ENCODE results near the gene STX3. TPM values are rescaled to one million over a fixed set of nuclear protein-coding genes. Genes with fewer than 3 reads are reported as not detected.

Gene STX3
- total and polyA plus RNA-seq, 2 experiments from 2014 or later = 19.0 to 65.5 TPM

- no peaks in the 10 kb centered on the region for H3K27me3 ChIP-seq (ENCODE audit: insufficient read depth)
- TF ChIP-seq EZH2 (IDR thresholded peaks at IDR 0.05; ENCODE audit: low read depth, unreplicated experiment) = no peak
- TF ChIP-seq ZNF114 (CRISPR knock-in tag; IDR thresholded peaks at IDR 0.05) = no peak
- TF ChIP-seq EZH2phosphoT487 (IDR thresholded peaks at IDR 0.05; ENCODE audit: unreplicated experiment) = no peak
- TF ChIP-seq, protein P1, sequence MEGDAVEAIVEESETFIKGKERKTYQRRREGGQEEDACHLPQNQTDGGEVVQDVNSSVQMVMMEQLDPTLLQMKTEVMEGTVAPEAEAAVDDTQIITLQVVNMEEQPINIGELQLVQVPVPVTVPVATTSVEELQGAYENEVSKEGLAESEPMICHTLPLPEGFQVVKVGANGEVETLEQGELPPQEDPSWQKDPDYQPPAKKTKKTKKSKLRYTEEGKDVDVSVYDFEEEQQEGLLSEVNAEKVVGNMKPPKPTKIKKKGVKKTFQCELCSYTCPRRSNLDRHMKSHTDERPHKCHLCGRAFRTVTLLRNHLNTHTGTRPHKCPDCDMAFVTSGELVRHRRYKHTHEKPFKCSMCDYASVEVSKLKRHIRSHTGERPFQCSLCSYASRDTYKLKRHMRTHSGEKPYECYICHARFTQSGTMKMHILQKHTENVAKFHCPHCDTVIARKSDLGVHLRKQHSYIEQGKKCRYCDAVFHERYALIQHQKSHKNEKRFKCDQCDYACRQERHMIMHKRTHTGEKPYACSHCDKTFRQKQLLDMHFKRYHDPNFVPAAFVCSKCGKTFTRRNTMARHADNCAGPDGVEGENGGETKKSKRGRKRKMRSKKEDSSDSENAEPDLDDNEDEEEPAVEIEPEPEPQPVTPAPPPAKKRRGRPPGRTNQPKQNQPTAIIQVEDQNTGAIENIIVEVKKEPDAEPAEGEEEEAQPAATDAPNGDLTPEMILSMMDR (conservative IDR thresholded peaks at IDR 0.05; ENCODE audit: low read depth in 2 of 2) = no peak
- no peak for TF ChIP-seq JUNB (IDR thresholded peaks at IDR 0.05; ENCODE audit: unreplicated experiment)
- TF ChIP-seq POLR2AphosphoS5 (IDR thresholded peaks at IDR 0.05; ENCODE audit: low read depth) = no peak
- TF ChIP-seq NANOG (IDR thresholded peaks at IDR 0.05; ENCODE audit: borderline replicate concordance) = no peak
- TF ChIP-seq, protein P2, sequence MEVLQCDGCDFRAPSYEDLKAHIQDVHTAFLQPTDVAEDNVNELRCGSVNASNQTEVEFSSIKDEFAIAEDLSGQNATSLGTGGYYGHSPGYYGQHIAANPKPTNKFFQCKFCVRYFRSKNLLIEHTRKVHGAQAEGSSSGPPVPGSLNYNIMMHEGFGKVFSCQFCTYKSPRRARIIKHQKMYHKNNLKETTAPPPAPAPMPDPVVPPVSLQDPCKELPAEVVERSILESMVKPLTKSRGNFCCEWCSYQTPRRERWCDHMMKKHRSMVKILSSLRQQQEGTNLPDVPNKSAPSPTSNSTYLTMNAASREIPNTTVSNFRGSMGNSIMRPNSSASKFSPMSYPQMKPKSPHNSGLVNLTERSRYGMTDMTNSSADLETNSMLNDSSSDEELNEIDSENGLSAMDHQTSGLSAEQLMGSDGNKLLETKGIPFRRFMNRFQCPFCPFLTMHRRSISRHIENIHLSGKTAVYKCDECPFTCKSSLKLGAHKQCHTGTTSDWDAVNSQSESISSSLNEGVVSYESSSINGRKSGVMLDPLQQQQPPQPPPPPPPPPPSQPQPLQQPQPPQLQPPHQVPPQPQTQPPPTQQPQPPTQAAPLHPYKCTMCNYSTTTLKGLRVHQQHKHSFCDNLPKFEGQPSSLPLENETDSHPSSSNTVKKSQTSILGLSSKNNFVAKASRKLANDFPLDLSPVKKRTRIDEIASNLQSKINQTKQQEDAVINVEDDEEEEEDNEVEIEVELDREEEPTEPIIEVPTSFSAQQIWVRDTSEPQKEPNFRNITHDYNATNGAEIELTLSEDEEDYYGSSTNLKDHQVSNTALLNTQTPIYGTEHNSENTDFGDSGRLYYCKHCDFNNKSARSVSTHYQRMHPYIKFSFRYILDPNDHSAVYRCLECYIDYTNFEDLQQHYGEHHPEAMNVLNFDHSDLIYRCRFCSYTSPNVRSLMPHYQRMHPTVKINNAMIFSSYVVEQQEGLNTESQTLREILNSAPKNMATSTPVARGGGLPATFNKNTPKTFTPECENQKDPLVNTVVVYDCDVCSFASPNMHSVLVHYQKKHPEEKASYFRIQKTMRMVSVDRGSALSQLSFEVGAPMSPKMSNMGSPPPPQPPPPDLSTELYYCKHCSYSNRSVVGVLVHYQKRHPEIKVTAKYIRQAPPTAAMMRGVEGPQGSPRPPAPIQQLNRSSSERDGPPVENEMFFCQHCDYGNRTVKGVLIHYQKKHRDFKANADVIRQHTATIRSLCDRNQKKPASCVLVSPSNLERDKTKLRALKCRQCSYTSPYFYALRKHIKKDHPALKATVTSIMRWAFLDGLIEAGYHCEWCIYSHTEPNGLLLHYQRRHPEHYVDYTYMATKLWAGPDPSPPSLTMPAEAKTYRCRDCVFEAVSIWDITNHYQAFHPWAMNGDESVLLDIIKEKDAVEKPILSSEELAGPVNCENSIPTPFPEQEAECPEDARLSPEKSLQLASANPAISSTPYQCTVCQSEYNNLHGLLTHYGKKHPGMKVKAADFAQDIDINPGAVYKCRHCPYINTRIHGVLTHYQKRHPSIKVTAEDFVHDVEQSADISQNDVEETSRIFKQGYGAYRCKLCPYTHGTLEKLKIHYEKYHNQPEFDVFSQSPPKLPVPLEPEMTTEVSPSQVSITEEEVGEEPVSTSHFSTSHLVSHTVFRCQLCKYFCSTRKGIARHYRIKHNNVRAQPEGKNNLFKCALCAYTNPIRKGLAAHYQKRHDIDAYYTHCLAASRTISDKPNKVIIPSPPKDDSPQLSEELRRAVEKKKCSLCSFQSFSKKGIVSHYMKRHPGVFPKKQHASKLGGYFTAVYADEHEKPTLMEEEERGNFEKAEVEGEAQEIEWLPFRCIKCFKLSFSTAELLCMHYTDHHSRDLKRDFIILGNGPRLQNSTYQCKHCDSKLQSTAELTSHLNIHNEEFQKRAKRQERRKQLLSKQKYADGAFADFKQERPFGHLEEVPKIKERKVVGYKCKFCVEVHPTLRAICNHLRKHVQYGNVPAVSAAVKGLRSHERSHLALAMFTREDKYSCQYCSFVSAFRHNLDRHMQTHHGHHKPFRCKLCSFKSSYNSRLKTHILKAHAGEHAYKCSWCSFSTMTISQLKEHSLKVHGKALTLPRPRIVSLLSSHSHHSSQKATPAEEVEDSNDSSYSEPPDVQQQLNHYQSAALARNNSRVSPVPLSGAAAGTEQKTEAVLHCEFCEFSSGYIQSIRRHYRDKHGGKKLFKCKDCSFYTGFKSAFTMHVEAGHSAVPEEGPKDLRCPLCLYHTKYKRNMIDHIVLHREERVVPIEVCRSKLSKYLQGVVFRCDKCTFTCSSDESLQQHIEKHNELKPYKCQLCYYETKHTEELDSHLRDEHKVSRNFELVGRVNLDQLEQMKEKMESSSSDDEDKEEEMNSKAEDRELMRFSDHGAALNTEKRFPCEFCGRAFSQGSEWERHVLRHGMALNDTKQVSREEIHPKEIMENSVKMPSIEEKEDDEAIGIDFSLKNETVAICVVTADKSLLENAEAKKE (CRISPR knock-in tag; IDR thresholded peaks at IDR 0.05) = no peak
- no peak for TF ChIP-seq STAT1 (IDR thresholded peaks at IDR 0.05; ENCODE audit: unreplicated experiment)
- TF ChIP-seq, protein P3, sequence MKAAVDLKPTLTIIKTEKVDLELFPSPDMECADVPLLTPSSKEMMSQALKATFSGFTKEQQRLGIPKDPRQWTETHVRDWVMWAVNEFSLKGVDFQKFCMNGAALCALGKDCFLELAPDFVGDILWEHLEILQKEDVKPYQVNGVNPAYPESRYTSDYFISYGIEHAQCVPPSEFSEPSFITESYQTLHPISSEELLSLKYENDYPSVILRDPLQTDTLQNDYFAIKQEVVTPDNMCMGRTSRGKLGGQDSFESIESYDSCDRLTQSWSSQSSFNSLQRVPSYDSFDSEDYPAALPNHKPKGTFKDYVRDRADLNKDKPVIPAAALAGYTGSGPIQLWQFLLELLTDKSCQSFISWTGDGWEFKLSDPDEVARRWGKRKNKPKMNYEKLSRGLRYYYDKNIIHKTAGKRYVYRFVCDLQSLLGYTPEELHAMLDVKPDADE (IDR thresholded peaks at IDR 0.05) = no peak
- TF ChIP-seq ZNF331 (CRISPR knock-in tag; IDR thresholded peaks at IDR 0.05; ENCODE audit: low read depth) = no peak
- TF ChIP-seq, protein P4, sequence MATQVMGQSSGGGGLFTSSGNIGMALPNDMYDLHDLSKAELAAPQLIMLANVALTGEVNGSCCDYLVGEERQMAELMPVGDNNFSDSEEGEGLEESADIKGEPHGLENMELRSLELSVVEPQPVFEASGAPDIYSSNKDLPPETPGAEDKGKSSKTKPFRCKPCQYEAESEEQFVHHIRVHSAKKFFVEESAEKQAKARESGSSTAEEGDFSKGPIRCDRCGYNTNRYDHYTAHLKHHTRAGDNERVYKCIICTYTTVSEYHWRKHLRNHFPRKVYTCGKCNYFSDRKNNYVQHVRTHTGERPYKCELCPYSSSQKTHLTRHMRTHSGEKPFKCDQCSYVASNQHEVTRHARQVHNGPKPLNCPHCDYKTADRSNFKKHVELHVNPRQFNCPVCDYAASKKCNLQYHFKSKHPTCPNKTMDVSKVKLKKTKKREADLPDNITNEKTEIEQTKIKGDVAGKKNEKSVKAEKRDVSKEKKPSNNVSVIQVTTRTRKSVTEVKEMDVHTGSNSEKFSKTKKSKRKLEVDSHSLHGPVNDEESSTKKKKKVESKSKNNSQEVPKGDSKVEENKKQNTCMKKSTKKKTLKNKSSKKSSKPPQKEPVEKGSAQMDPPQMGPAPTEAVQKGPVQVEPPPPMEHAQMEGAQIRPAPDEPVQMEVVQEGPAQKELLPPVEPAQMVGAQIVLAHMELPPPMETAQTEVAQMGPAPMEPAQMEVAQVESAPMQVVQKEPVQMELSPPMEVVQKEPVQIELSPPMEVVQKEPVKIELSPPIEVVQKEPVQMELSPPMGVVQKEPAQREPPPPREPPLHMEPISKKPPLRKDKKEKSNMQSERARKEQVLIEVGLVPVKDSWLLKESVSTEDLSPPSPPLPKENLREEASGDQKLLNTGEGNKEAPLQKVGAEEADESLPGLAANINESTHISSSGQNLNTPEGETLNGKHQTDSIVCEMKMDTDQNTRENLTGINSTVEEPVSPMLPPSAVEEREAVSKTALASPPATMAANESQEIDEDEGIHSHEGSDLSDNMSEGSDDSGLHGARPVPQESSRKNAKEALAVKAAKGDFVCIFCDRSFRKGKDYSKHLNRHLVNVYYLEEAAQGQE (IDR thresholded peaks at IDR 0.05; ENCODE audit: unreplicated experiment) = no peak
- TF ChIP-seq CREB1 (CRISPR knock-in tag; IDR thresholded peaks at IDR 0.05; ENCODE audit: low read depth) = no peak
- Mint-ChIP-seq H3K27me3 (ENCODE audit: insufficient read depth, low read depth, poor library complexity) (peaks cover 2% of the 10 kb centered on the region), H3K9me3 (no peaks in the 10 kb centered on the region), H3K27ac (no peak overlapping the region), H3K4me3 (no peak overlapping the region), H3K36me3 (ENCODE audit: low read depth) (no peaks in the 10 kb centered on the region), H3K4me1 (peaks cover 6% of the 10 kb centered on the region)
- 0 out of 2 replicates have a peak, but pooled peaks cover 2% of the 10 kb centered on the region for H3K9me2 ChIP-seq (ENCODE audit: insufficient read depth)
- no peak for ATAC-seq
- H2AFZ ChIP-seq = no peak overlapping the region
- no peak overlapping the region for H3K4me2 ChIP-seq
- no peaks in the 10 kb centered on the region for H3K79me2 ChIP-seq (replicated peaks; ENCODE audit: insufficient read depth)
- H4K20me1 ChIP-seq (replicated peaks; ENCODE audit: insufficient read depth) = no peaks in the 10 kb centered on the region
- H3K4me3 ChIP-seq = no peak overlapping the region
- H3F3A ChIP-seq (replicated peaks; ENCODE audit: low read depth) = no peaks in the 10 kb centered on the region
- H3K27ac ChIP-seq (ENCODE audit: low read depth) = no peak overlapping the region
- no peaks in the 10 kb centered on the region for H3K36me3 ChIP-seq (ENCODE audit: insufficient read depth)
- DNase-seq (ENCODE audit: low spot score) = no peak
- peaks cover 15% of the 10 kb centered on the region for H3K4me1 ChIP-seq (ENCODE audit: insufficient read depth)
Measured at GRCh38 chr11:59842316-59842715, 87.1 kb downstream of the STX3 start.
